Measurements from ENCODE around the gene SECTM1.

SECTM1 gene

DNA sequence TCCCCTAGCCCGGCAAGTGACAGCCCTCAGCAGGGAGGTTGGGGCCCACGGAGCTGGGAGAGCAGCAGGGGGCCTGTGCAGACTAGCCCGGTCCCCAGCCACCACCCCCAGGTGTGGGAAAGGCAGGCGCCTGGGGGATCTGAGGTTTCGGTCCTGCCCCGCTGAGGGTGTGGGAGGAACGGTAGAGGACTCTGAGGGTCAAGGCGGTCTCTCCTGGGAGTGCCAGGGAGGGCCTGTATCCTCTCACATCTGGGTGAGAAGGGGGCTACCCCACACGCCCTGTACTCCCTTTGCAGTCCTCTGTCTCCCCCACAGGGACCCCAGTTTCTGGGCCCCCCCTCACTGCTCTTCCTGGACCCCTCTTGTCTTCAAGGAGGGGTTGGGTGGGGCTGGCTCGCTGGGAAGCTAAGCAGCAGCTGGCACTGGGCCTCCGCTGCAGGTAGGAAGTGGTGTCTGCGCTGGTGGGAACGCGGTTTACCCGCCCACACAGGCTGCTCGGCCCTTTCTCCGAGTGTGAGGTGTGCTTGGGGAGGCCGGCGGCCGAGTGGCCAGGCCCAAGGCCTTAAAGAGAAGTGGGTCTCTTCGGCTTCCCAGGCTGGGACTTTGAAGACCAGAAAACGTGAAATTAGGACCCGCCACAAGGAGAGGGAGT lies 31.5 kb downstream of the SECTM1 start:
- in situ Hi-C loops (cut with MboI; ENCODE audit: low sequenced_read_pairs) = no loop called here

DNA sequence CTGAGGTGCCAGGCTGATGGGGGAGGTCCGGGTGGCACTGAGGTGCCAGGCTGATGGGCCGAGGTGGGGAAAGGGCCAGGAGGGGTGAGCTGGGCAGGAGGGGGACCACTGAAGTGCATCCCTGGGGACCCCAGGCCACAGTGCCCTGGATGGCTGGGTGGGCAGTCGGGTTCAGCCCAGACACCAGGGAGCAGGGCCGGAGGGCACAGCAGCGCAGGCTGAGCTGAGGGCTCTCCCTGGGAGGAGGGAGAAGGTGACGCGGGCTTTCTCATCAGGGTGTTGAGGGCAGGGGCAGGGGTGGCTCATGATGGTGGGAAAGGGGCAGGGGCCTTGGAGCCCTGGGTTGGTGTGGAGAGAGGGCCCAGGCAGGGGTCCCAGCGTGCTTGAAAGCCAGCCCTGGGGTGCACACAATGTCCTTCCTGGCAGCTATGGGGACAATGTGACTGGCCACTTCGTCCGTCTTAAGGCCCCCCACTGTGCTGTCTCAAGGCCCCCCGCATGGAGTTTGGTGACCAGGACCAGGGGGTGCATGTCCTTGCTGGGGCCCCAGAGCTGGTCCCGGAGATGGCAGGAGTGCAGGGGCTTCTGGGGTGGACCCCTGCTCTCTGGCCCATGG lies 32.2 kb downstream of the SECTM1 start:
- in situ Hi-C loops (cut with MboI; ENCODE audit: low sequenced_read_pairs) = no loop called here

DNA sequence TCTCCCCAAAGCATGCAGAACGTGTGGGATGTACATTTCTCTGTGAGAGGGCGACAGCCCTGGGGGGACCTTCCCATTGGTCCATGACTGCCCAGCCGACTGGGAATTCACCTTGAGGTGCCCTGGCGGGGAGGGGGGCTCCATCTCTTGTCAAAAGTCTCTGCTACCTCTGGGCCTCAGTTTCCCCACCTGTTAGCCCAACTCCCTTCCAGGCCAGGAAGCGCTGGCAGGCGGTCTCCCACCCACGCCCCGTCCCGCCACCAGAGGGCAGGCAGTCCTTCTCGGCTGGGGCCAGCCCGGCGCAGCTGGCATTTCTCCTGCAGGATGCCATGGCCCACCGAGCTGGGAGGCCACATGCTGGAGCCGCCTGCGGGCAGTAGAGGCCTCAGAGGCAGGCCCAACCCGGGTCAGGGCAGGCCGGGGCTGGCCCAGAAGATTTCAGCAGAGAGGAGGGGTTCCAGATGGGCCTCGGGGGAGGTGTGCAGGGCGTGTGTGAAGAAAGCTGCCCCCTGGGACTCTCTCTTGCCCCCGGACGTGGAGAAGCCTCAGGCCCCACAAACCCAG lies 32.8 kb downstream of the SECTM1 start:
- in situ Hi-C loops (cut with MboI; ENCODE audit: low sequenced_read_pairs) = no loop called here

DNA sequence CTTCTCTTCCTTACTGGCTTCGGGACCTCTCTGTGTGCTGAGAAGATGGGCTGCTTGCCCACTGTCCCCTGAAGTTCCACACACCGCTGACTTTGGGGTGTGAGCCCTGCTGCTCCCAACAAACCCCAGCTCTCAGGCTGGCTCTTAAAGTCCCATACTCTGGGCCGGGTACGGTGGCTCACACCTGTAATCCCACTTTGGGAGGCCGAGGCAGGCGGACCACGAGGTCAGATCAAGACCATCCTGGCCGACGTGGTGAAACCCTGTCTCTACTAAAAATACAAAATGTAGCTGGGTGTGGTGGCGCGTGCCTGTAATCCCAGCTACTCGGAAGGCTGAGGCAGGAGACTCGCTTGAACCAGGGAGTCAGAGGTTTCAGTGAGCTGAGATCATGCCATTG lies 33.3 kb downstream of the SECTM1 start:
- in situ Hi-C loops (cut with MboI; ENCODE audit: low sequenced_read_pairs) = no loop called here

GRCh38 chr17:82299452-82299851 lies 34.1 kb downstream of the SECTM1 start:
- in situ Hi-C loops (cut with MboI; ENCODE audit: low sequenced_read_pairs) = no loop called here

GRCh38 chr17:82298538-82299421 lies 34.8 kb downstream of the SECTM1 start:
- in situ Hi-C loops (cut with MboI; ENCODE audit: low sequenced_read_pairs) = no loop called here

- in situ Hi-C loops (cut with MboI; ENCODE audit: low sequenced_read_pairs) = no loop called here
Observed at GRCh38 chr17:82297714-82298537, 35.6 kb downstream of the SECTM1 start.

GRCh38 chr17:82297280-82297713 lies 36.3 kb downstream of the SECTM1 start:
- in situ Hi-C loops (cut with MboI; ENCODE audit: low sequenced_read_pairs) = no loop called here

GRCh38 chr17:82296511-82297279 lies 36.9 kb downstream of the SECTM1 start:
- in situ Hi-C loops (cut with MboI; ENCODE audit: low sequenced_read_pairs) = no loop called here

- in situ Hi-C loops (cut with MboI; ENCODE audit: low sequenced_read_pairs) = no loop called here
Observed at GRCh38 chr17:82295472-82295814, 38.1 kb downstream of the SECTM1 start.

DNA sequence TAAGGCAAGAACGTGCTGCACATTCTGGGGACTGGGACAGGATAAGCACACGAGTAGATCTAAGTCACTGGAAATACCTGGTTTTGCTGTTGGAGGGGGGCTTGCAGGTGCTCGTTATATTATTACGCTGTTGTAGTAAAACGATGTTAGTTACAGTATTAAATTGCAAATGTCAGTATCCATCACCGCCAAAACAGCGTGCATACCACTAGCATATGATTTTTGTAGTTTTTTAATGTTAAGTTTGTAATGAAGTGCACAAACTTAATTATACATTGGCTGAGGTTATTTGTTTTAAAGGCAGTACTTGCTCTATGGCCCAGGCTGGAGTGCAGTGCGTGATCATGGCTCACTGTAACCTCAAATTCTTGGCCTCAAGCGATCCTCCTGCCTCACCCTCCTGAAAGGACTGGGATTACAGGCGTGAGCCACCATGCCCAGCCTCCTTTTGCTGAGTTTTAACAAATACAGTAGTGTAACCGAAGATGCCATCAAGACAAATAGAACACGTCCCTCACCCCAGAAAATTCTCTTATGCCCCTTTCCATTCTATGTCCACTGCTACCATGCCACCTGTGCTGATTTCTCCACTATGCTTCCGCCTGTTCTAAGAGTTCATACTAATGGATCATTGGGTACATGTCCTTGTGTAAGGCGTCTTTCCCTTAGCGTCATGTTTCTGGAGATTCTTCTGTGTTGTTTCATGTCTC lies 39.3 kb downstream of the SECTM1 start:
- in situ Hi-C loops (cut with MboI; ENCODE audit: low sequenced_read_pairs) = no loop called here

DNA sequence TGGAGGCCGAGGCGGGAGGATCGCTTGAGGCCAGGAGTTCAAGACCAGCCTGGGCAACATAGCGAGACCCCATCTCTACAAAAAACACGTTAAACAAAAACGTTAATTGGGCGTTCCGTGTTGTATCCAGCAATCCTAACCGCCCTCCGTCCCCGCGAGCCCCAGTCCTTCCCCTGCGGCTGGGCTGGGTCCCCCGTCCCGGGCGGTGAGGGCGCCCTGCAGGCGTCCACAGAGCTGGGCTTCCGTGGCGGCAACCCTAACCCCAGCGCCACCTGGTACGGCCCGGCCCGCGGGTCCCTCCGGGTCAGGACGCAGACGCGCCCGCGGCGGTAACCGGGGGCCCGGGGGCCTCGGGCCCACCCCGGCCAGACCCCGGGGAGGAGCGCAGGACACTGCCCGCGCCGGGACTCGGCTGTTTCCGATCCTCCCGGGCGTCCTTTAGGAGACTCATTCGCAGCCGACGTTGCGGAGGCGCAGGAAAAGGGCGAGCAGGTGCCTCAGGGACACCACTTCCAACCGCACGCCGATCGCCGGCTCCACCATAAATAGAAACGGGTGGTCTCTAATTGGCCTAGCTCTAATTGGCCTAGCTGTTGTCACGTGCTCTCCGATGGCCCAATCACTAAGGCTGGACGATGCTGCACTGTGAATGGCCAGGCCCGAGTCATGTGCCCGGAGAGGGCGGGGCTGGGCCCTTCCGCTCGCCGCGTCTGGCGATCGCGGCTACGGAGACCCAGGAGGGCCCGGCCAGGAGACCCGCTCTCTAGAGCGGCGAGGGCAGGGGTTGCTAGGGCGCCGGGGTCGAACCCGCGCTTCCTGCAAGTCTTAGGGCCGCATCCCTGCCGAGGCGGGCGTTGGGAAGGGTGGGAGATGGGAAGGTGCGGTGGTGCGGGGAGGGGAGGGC lies 41.1 kb downstream of the SECTM1 start:
- in situ Hi-C loops (cut with MboI; ENCODE audit: low sequenced_read_pairs) = no loop called here

- in situ Hi-C loops (cut with MboI; ENCODE audit: low sequenced_read_pairs) = no loop called here
Observed at GRCh38 chr17:82291582-82292250, 41.9 kb downstream of the SECTM1 start.

GRCh38 chr17:82287868-82288801 lies 45.4 kb downstream of the SECTM1 start:
- in situ Hi-C loops (cut with MboI; ENCODE audit: low sequenced_read_pairs) = no loop called here

GRCh38 chr17:82287013-82287867 lies 46.3 kb downstream of the SECTM1 start:
- in situ Hi-C loops (cut with MboI; ENCODE audit: low sequenced_read_pairs) = no loop called here

DNA sequence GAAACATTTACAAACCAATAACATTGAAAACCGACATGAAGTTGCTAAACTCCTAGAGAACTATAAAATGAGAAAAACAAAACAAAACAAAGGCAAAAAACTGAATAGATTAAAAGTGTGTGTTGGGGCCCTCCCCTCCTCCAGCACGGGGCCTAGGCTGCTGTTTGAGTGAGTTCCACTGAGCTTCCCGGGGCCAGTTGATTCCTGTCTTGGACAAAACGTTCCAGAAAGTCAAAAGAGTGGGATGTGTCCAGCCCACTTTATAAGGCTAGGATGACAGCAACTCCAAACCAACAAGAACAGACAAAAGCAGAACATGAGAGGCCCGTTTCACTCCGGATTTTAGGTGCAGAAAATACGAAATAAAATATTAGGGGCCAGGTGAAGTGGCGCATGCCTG lies 48.4 kb downstream of the SECTM1 start:
- in situ Hi-C loops (cut with MboI; ENCODE audit: low sequenced_read_pairs) = no loop called here
